NCI-H2196 (cell line): ENCODE data around the gene GPN2.

Source experiments
- DNase-seq: peaks from one replicate; lab custom pipeline; 2025; ENCODE audit not compliant: unreplicated experiment; lab: John Stamatoyannopoulos, UW

GPN2 gene

GRCh38 chr1:26832249-26832960 lies 57.7 kb downstream of the GPN2 start:
- DNase-seq, result no peak

GRCh38 chr1:26831546-26832248 lies 58.4 kb downstream of the GPN2 start:
- DNase-seq, result no peak

GRCh38 chr1:26831059-26831458 lies 59.0 kb downstream of the GPN2 start:
- DNase-seq, result no peak

GRCh38 chr1:26829184-26829911 lies 60.7 kb downstream of the GPN2 start:
- DNase-seq, result no peak

GRCh38 chr1:26828411-26828991 lies 61.6 kb downstream of the GPN2 start:
- no peak for DNase-seq

- no peak for DNase-seq
These were observed 62.4 kb downstream of the GPN2 start for GRCh38 chr1:26827663-26828062.

GRCh38 chr1:26827106-26827604 lies 62.9 kb downstream of the GPN2 start:
- no peak for DNase-seq

- DNase-seq, result peak; percentile 81
These were observed 63.6 kb downstream of the GPN2 start, which contains the start of gene ZDHHC18 for GRCh38 chr1:26826261-26827105. Gene ZDHHC18, plus strand, starts transcription at chr1:26826688. Its CDS starts 117 bp downstream, at chr1:26826805.
